Stimulated activated memory B cell treated with anti-CD40 and anti-IgM and Interleukin-4, amounts not matched to agents 10 μg/mL and 1 μg/mL and 100 μg/mL, for 72 hours (primary cell): ENCODE measurements around the gene LMX1B.

ENCODE experiments used
- ATAC-seq: fragments of 150-1000 bp; cut with Tn5 transposase; 2 replicates; pipeline ENCODE4 v1.10.0; 2021
- H3K27ac Mint-ChIP-seq: one replicate; pipeline ENCODE4 v1.8.0; 2022; ENCODE audit warnings: mild to moderate bottlenecking, mixed read lengths
- H3K27me3 Mint-ChIP-seq: one replicate; pipeline ENCODE4 v1.8.0; 2022; ENCODE audit warnings: mixed read lengths
- H3K36me3 Mint-ChIP-seq: one replicate; pipeline ENCODE4 v1.8.0; 2022; ENCODE audit warnings: mixed read lengths
- H3K4me1 Mint-ChIP-seq: one replicate; pipeline ENCODE4 v1.8.0; 2022; ENCODE audit warnings: mixed read lengths
- H3K4me3 Mint-ChIP-seq: one replicate; pipeline ENCODE4 v1.8.0; 2022; ENCODE audit warnings: mild to moderate bottlenecking, moderate library complexity, mixed read lengths
- H3K9me3 Mint-ChIP-seq: one replicate; pipeline ENCODE4 v1.8.0; 2022; ENCODE audit warnings: mixed read lengths

LMX1B gene

GRCh38 chr9:126620478-126620877 lies 6.8 kb downstream of the LMX1B start:
- Mint-ChIP-seq H3K27ac (no peak overlapping the region), H3K36me3 (no peaks in the 10 kb centered on the region), H3K9me3 (no peaks in the 10 kb centered on the region), H3K4me3 (no peak overlapping the region), H3K4me1 (peaks cover 28% of the 10 kb centered on the region), H3K27me3 (peaks cover 94% of the 10 kb centered on the region)
- no peak for ATAC-seq

- peaks cover 36% of the 10 kb centered on the region for H3K4me1 Mint-ChIP-seq
Measured at GRCh38 chr9:126621061-126621918, 7.6 kb downstream of the LMX1B start.

GRCh38 chr9:126621919-126622735 lies 8.4 kb downstream of the LMX1B start:
- H3K4me3 Mint-ChIP-seq: no peak overlapping the region
- peaks cover 94% of the 10 kb centered on the region for H3K27me3 Mint-ChIP-seq
- H3K9me3 Mint-ChIP-seq: no peaks in the 10 kb centered on the region
- no peak overlapping the region for H3K27ac Mint-ChIP-seq
- peaks cover 35% of the 10 kb centered on the region for H3K4me1 Mint-ChIP-seq
- no peak for ATAC-seq
- H3K36me3 Mint-ChIP-seq: no peaks in the 10 kb centered on the region

More at GRCh38 chr9:126621061-126621918, 7.6 kb downstream of the LMX1B start:
- Mint-ChIP-seq H3K9me3 (no peaks in the 10 kb centered on the region), H3K4me3 (no peak overlapping the region), H3K27ac (no peak overlapping the region), H3K36me3 (no peaks in the 10 kb centered on the region), H3K27me3 (peaks cover 94% of the 10 kb centered on the region)
- no peak for ATAC-seq

GRCh38 chr9:126623314-126623666 lies 9.6 kb downstream of the LMX1B start:
- no peak overlapping the region for H3K4me3 Mint-ChIP-seq
- no peak for ATAC-seq
- H3K9me3 Mint-ChIP-seq: no peaks in the 10 kb centered on the region
- no peak overlapping the region for H3K27ac Mint-ChIP-seq
- H3K36me3 Mint-ChIP-seq: no peaks in the 10 kb centered on the region
- peaks cover 35% of the 10 kb centered on the region for H3K4me1 Mint-ChIP-seq
- H3K27me3 Mint-ChIP-seq: peaks cover 96% of the 10 kb centered on the region

GRCh38 chr9:126623667-126624478 lies 10.1 kb downstream of the LMX1B start:
- no peak for ATAC-seq
- no peak overlapping the region for H3K27ac Mint-ChIP-seq
- no peaks in the 10 kb centered on the region for H3K9me3 Mint-ChIP-seq
- H3K4me3 Mint-ChIP-seq: no peak overlapping the region
- H3K4me1 Mint-ChIP-seq: peaks cover 35% of the 10 kb centered on the region
- H3K36me3 Mint-ChIP-seq: no peaks in the 10 kb centered on the region
- peaks cover 100% of the 10 kb centered on the region for H3K27me3 Mint-ChIP-seq

- H3K36me3 Mint-ChIP-seq: no peaks in the 10 kb centered on the region
- H3K27ac Mint-ChIP-seq: no peak overlapping the region
- peaks cover 35% of the 10 kb centered on the region for H3K4me1 Mint-ChIP-seq
- no peak for ATAC-seq
- H3K9me3 Mint-ChIP-seq: no peaks in the 10 kb centered on the region
- H3K4me3 Mint-ChIP-seq: no peak overlapping the region
- H3K27me3 Mint-ChIP-seq: peaks cover 100% of the 10 kb centered on the region
Measured at GRCh38 chr9:126624479-126624826, 10.7 kb downstream of the LMX1B start.

GRCh38 chr9:126624912-126625311 lies 11.2 kb downstream of the LMX1B start:
- Mint-ChIP-seq H3K4me3 (no peak overlapping the region), H3K27ac (no peak overlapping the region), H3K36me3 (no peaks in the 10 kb centered on the region), H3K4me1 (peaks cover 35% of the 10 kb centered on the region), H3K9me3 (no peaks in the 10 kb centered on the region), H3K27me3 (peaks cover 100% of the 10 kb centered on the region)
- ATAC-seq: no peak

GRCh38 chr9:126625329-126626126 lies 11.8 kb downstream of the LMX1B start:
- Mint-ChIP-seq H3K4me1 (peaks cover 35% of the 10 kb centered on the region), H3K27ac (peak overlapping the region; percentile 53), H3K36me3 (no peaks in the 10 kb centered on the region), H3K4me3 (peak overlapping the region; percentile 80), H3K27me3 (peaks cover 100% of the 10 kb centered on the region), H3K9me3 (no peaks in the 10 kb centered on the region)
- no peak for ATAC-seq

GRCh38 chr9:126626127-126626925 lies 12.6 kb downstream of the LMX1B start:
- ATAC-seq: no peak
- Mint-ChIP-seq H3K4me3 (peak overlapping the region; percentile 80), H3K27me3 (peaks cover 100% of the 10 kb centered on the region), H3K27ac (peak overlapping the region; percentile 53), H3K36me3 (no peaks in the 10 kb centered on the region), H3K9me3 (no peaks in the 10 kb centered on the region), H3K4me1 (peaks cover 35% of the 10 kb centered on the region)

GRCh38 chr9:126626926-126627233 lies 13.2 kb downstream of the LMX1B start:
- H3K9me3 Mint-ChIP-seq: no peaks in the 10 kb centered on the region
- no peak overlapping the region for H3K27ac Mint-ChIP-seq
- H3K27me3 Mint-ChIP-seq: peaks cover 99% of the 10 kb centered on the region
- H3K4me3 Mint-ChIP-seq: no peak overlapping the region
- peaks cover 31% of the 10 kb centered on the region for H3K4me1 Mint-ChIP-seq
- ATAC-seq: no peak
- no peaks in the 10 kb centered on the region for H3K36me3 Mint-ChIP-seq

GRCh38 chr9:126628146-126628545 lies 14.4 kb downstream of the LMX1B start:
- peaks cover 99% of the 10 kb centered on the region for H3K27me3 Mint-ChIP-seq
- no peak overlapping the region for H3K27ac Mint-ChIP-seq
- H3K9me3 Mint-ChIP-seq: no peaks in the 10 kb centered on the region
- H3K4me1 Mint-ChIP-seq: peaks cover 26% of the 10 kb centered on the region
- no peaks in the 10 kb centered on the region for H3K36me3 Mint-ChIP-seq
- ATAC-seq: no peak
- H3K4me3 Mint-ChIP-seq: no peak overlapping the region

- Mint-ChIP-seq H3K36me3 (no peaks in the 10 kb centered on the region), H3K9me3 (no peaks in the 10 kb centered on the region), H3K4me3 (no peak overlapping the region), H3K27me3 (peaks cover 99% of the 10 kb centered on the region), H3K4me1 (peaks cover 21% of the 10 kb centered on the region), H3K27ac (no peak overlapping the region)
- ATAC-seq: no peak
Measured at GRCh38 chr9:126628969-126629674, 15.4 kb downstream of the LMX1B start.

GRCh38 chr9:126630458-126631237 lies 16.9 kb downstream of the LMX1B start:
- peak; percentile 53 for ATAC-seq
- Mint-ChIP-seq H3K36me3 (no peaks in the 10 kb centered on the region), H3K27ac (no peak overlapping the region)

More at GRCh38 chr9:126630458-126631237, 16.9 kb downstream of the LMX1B start:
- no peak overlapping the region for H3K4me3 Mint-ChIP-seq
- H3K27me3 Mint-ChIP-seq: peaks cover 97% of the 10 kb centered on the region
- H3K9me3 Mint-ChIP-seq: no peaks in the 10 kb centered on the region
- peaks cover 11% of the 10 kb centered on the region for H3K4me1 Mint-ChIP-seq
